ENCODE results near the gene COPS2. TPM values are rescaled to one million over a fixed set of nuclear protein-coding genes. Genes with fewer than 3 reads are reported as not detected.

Gene COPS2
- total RNA-seq, 4 donors from 2014 or later, result 85.0 to 108 (median 96.9) TPM

DNA sequence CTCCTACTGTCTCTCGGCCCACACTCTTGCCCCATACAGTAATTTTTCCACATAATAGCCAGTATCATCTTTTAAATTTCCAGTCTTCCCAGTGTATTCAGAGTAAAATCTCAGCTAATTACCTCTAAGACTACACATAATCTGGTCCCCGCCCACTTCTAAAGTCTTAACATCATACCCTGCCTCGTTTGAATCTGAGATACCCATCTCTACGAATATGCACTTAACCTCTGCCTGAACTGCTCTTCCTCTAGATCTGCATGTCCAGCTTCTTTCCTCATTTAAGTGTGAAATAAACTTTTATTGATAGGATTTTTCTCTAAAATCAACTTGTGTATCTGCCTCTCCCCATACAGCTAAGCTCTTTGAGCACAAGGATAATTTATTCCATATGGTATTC is 34.6 kb downstream of the COPS2 start:
- TF ChIP-seq, protein P1, sequence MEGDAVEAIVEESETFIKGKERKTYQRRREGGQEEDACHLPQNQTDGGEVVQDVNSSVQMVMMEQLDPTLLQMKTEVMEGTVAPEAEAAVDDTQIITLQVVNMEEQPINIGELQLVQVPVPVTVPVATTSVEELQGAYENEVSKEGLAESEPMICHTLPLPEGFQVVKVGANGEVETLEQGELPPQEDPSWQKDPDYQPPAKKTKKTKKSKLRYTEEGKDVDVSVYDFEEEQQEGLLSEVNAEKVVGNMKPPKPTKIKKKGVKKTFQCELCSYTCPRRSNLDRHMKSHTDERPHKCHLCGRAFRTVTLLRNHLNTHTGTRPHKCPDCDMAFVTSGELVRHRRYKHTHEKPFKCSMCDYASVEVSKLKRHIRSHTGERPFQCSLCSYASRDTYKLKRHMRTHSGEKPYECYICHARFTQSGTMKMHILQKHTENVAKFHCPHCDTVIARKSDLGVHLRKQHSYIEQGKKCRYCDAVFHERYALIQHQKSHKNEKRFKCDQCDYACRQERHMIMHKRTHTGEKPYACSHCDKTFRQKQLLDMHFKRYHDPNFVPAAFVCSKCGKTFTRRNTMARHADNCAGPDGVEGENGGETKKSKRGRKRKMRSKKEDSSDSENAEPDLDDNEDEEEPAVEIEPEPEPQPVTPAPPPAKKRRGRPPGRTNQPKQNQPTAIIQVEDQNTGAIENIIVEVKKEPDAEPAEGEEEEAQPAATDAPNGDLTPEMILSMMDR (IDR thresholded peaks at IDR 0.05; ENCODE audit: low read depth), result no peak

DNA sequence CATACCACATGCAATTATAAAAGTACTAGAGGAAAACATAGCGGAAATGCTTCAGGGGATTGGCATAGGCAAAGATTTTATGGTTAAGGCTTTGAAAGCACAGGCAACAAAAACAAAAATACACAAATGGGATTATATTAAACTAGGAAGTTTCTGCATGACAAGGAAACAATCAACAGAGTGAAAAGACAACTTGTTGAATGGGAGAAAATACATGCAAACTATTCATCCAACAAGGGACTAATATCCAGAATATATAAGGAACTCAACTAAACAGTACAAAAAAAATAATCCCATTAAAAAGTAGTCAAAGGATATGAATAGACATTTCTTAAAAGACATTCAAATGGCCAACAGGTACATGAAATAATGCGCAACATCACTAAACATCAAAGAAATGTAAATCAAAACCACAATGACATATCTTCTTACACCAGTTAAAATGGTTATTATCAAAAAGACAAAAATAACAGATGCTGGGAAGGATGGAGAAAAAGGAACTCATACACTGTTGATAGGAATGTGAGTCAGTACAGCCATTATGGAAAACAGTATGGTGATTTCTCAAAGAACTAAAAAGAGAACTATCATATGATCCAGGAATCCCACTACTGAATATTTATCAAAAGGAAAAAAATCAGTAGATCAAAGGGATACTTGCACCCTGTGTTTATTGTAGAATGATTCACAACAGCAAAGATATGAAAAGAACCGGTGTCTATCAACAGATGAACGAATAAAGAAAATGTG is 39.1 kb downstream of the COPS2 start:
- TF ChIP-seq, protein P1 (IDR thresholded peaks at IDR 0.05; ENCODE audit: low read depth), result no peak

DNA sequence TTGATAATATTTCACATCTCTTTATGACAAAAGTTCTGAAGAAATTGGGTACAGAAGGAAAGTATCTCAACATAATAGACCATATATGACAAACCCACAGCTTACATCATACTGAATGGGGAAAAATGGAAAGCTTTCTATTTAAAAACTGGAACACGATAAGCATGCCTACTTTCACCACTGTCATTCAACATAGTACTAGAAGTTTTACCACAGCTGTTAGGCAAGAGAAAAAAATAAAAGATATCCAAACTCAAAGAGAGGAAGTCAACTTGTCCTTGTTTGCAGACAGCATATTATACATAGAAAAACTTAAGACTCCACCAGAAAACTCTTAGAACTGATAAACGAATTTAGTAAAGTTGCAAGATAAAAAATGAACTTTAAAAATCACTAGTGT is 40.3 kb downstream of the COPS2 start:
- TF ChIP-seq, protein P1 (IDR thresholded peaks at IDR 0.05; ENCODE audit: low read depth), result no peak

DNA sequence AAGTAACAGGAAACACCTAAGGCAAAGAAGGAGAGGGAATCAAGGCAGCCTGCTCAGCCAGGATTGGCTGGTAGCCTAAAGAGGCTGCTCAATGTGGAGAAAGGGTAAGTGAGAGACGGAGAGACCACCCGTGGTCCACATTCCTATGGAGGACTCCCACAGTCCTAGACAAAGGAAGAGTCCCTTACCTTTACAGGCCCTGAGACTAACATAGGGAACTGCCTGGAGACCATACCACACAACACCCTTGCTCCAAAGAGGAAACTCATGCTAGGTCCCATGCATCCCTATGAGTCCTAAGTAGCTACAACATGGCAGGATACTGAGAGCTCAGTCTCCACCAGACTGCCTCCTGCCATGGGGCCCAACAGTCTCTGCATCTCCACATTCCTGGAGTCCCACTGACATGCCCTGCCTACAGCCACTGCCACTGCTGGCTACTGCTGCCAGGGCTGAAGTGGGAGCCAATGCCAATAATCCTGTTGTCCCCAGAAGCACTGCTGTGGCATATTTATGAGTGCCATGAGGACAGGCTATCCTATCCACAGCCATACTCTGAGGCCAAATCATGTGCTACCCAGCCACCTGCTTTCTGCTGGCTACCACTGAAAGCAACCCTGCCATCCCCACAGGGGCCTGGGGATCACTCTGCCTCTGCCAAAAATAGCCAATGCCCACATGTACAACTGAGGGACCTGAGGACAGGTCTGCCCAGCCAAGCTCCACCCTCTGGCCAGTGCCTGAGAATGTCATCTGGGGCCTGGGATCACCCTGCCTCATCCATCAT is 45.0 kb downstream of the COPS2 start:
- TF ChIP-seq, protein P1 (IDR thresholded peaks at IDR 0.05; ENCODE audit: low read depth), result no peak

DNA sequence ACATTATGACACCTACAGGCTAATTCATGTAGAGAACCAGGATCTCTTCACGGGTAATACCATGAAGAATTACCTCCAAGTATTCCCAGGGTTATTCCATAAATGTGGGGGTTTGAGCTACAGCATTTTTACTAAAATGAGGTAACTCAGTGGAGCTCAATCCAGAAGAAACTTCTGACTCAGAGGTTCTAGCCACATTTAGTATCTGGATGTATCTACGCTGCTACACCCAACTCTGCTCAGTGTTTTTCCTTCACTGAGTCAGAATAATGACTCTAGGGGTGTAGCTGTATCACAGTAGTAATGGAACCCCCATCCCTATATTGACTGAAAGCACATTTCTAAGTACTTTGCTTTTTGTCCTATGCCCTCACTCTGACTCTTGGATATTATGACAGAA is 52.4 kb downstream of the COPS2 start:
- TF ChIP-seq, protein P1 (IDR thresholded peaks at IDR 0.05; ENCODE audit: low read depth), result no peak

DNA sequence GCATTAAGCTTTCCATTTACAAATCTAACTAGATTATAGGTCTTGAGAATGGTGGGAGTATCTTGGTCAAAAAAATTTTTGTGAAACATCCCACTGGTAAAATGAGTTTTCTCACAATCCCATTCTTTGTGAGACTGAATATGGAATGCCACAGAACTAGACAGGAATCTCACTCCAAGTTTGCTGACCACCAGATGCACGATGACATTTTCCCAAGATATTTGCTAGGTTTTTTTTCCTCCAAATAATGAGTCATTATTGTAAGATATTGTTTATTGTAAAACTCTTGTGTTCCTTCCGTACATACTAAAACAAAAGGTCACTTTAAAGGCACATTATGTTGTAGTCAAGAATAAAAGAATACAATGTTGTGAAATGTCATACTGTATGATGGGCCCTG is 53.9 kb downstream of the COPS2 start:
- TF ChIP-seq, protein P1 (IDR thresholded peaks at IDR 0.05; ENCODE audit: low read depth), result no peak

DNA sequence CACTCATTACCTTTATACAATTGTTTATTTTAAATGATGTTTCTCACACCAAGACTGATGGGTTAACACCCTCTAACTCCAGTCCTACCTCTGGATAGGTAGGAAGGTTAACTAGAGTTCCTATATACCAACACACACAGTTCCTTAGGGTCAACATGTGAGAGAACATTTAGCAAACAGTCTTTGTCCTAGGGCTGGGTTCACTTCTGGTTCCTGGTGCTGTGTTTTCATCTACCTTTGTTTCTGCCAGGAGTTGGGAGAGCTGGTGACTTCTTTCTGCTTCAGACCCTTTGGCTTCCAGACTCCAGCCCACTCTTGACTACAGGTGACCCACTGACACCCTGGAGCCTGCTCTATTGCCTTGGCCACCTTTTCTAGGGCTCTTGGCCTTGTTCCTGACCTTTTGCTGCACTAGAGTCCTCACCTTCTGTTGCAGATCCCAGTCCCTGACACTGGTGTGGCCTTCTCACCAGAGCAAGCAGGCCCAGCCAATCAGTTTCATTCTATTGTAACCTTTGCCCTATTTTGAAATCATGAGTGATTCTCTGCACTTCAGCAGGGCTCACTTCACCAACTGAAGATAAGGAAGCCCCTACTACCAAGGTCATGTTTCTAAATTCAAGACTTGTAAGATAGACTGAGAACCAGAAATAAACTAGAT is 59.2 kb downstream of the COPS2 start:
- TF ChIP-seq, protein P1 (IDR thresholded peaks at IDR 0.05; ENCODE audit: low read depth), result no peak
